Upper lobe of right lung (tissue), 1 donor: ENCODE measurements around the gene ARL3. TPM values are rescaled to one million over a fixed set of nuclear protein-coding genes. Genes with fewer than 3 reads are reported as not detected.

Experiments
- ATAC-seq: fragments of 200-7000 bp; cut with Tn5 transposase; one replicate; pipeline ENCODE4 v1.9.1; 2020; ENCODE audit warnings: mild to moderate bottlenecking, moderate library complexity
- DNase-seq: peaks from one replicate; pipeline ENCODE4 v3.0.0-alpha.2; 2020
- H3K27ac ChIP-seq: fragments of 200-600 bp; one replicate; pipeline ENCODE4 v1.8.0; 2022
- H3K27me3 ChIP-seq: fragments of 200-600 bp; one replicate; pipeline ENCODE4 v1.8.0; 2022; ENCODE audit warnings: mild to moderate bottlenecking
- H3K36me3 ChIP-seq: fragments of 200-600 bp; one replicate; pipeline ENCODE4 v1.8.0; 2022
- H3K4me1 ChIP-seq: fragments of 200-600 bp; one replicate; pipeline ENCODE4 v1.8.0; 2022
- H3K4me3 ChIP-seq: fragments of 200-600 bp; one replicate; pipeline ENCODE4 v1.8.0; 2022; ENCODE audit warnings: mild to moderate bottlenecking
- H3K9me3 ChIP-seq: fragments of 200-600 bp; one replicate; pipeline ENCODE4 v1.8.0; 2022
- intact Hi-C: fragments of 100-400 bp; cut with DNase I; formaldehyde crosslinking; loops from one replicate; pipeline ENCODE4 v1.11.0; 2022
- total RNA-seq: library from RNA; stranded (reverse); fragmentation: NEBNext Ultra II Directional; extraction: Animal tissue kit (Norgen Biotek cat#: 25700); gene quantifications from one replicate; pipeline ENCODE4 v1.2.1, GENCODE V29; 2021
- TF ChIP-seq, protein P1 (sequence below): fragments of 200-600 bp; IDR thresholded peaks from one replicate; pipeline ENCODE4 v1.8.0; 2022; ENCODE audit warnings: antibody characterized with exemption
- donor health status: DM: no; HTN: yes; CAD: no; lungs with severe emphysema.

The ARL3 gene
- total RNA-seq, 1 donor from 2014 or later: 7.5 TPM

DNA sequence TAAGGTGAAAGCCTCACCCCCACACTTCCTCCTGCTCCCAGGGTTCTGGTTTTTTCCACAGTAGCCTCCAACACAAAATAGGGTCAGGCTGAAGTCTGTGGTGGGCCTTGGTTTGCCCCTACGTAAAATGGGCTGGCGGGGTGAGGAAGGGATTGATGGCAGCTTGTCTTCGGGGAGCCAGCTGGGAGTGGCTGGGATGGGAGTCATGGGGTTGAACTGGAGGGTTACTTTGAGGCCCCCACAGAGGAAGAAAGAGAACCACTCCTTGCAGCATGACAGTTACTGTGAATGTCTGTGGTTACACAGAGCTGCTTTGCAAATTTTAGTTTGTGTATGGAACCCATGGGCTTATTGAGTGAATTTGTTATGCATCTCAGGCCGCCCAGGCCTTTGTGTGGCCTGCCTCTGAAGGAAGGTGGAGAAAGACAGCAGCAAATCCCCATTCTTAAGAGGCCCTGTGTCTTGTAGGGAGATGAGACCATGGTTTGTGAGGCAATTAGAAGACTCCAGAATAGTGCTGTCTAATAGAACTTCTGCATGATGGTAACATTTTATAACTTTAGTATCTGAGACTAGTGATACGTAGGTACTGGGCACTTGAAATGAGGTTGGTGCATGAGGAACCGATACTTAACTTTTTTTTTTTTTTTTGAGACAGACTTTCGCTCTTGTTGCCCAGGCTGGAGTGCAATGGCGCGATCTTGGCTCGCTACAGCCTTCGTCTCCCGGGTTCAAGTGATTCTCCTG is 61.9 kb downstream of the ARL3 start:
- no peaks in the 10 kb centered on the region for H3K9me3 ChIP-seq
- intact Hi-C loops: no loop called here
- no peak overlapping the region for H3K4me3 ChIP-seq
- ATAC-seq: no peak
- H3K4me1 ChIP-seq: peaks cover 89% of the 10 kb centered on the region
- H3K36me3 ChIP-seq: peaks cover 52% of the 10 kb centered on the region
- H3K27ac ChIP-seq: peak overlapping the region; percentile 77
- TF ChIP-seq, protein P1, sequence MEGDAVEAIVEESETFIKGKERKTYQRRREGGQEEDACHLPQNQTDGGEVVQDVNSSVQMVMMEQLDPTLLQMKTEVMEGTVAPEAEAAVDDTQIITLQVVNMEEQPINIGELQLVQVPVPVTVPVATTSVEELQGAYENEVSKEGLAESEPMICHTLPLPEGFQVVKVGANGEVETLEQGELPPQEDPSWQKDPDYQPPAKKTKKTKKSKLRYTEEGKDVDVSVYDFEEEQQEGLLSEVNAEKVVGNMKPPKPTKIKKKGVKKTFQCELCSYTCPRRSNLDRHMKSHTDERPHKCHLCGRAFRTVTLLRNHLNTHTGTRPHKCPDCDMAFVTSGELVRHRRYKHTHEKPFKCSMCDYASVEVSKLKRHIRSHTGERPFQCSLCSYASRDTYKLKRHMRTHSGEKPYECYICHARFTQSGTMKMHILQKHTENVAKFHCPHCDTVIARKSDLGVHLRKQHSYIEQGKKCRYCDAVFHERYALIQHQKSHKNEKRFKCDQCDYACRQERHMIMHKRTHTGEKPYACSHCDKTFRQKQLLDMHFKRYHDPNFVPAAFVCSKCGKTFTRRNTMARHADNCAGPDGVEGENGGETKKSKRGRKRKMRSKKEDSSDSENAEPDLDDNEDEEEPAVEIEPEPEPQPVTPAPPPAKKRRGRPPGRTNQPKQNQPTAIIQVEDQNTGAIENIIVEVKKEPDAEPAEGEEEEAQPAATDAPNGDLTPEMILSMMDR: no peak
- DNase-seq: no peak
- H3K27me3 ChIP-seq: no peaks in the 10 kb centered on the region

DNA sequence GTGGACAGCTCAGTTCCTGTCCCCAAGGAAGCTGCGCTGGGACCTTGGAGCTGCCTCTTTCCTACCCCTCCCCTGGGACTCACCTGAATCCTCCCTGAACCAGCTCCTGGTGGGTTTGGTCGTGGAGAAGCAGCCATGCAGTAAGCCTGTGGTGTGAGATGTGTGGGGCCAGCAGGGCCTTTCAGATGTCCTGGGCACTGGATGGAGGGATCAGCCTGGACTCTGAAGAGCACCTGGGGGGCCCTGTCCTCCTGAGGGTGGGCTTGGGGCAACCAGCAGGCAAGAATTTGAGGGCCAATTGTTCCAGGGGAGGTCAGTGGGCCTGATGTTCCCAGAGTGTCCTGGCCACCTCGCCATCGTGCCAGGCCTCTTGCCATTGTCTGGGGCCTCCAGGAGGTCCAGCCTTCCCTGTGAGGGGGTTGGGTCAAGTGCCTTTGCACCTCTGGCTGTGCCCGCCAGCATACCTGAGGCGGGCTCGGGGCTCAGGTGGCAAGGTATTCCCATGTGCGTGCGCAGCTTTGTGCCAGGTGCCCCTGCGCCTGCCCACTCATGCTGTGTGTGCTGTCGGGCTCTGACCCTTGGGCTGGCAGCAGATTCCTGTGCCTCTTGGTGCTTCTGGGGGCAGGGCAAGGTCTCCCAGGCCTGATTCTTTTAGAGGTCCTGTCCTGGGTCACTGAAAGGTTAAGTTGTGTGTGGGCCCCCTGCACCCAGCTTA is 62.6 kb downstream of the ARL3 start:
- DNase-seq (no peak), ATAC-seq (no peak)
- H3K4me3 ChIP-seq: no peak overlapping the region

GRCh38 chr10:102650655-102651454 is 63.3 kb downstream of the ARL3 start:
- Histone ChIP-seq H3K27ac (peak overlapping the region; percentile 77), H3K9me3 (no peaks in the 10 kb centered on the region), H3K4me1 (peaks cover 83% of the 10 kb centered on the region), H3K36me3 (peaks cover 37% of the 10 kb centered on the region), H3K27me3 (no peaks in the 10 kb centered on the region), H3K4me3 (peak overlapping the region; percentile 85)
- DNase-seq: peak; percentile 65
- TF ChIP-seq, protein P1: no peak
- peak; percentile 2 for ATAC-seq
- intact Hi-C loops: no loop called here

More for the DNA sequence above, 62.6 kb downstream of the ARL3 start:
- H3K36me3 ChIP-seq: peaks cover 45% of the 10 kb centered on the region
- H3K27me3 ChIP-seq: no peaks in the 10 kb centered on the region
- H3K4me1 ChIP-seq: peaks cover 89% of the 10 kb centered on the region
- peak overlapping the region; percentile 77 for H3K27ac ChIP-seq
- TF ChIP-seq, protein P1: no peak
- no peaks in the 10 kb centered on the region for H3K9me3 ChIP-seq
- intact Hi-C loops: no loop called here

- peaks cover 83% of the 10 kb centered on the region for H3K4me1 ChIP-seq
- peak overlapping the region; percentile 85 for H3K4me3 ChIP-seq
- DNase-seq (peak; percentile 69), ATAC-seq (no peak)
- intact Hi-C loops: no loop called here
- H3K9me3 ChIP-seq: no peaks in the 10 kb centered on the region
- TF ChIP-seq, protein P1: no peak
- H3K36me3 ChIP-seq: peaks cover 29% of the 10 kb centered on the region
- peak overlapping the region; percentile 77 for H3K27ac ChIP-seq
- no peaks in the 10 kb centered on the region for H3K27me3 ChIP-seq
These were observed 64.2 kb downstream of the ARL3 start for GRCh38 chr10:102649797-102650654.
